Measurements from ENCODE around the gene RYR1. TPM values are rescaled to one million over a fixed set of nuclear protein-coding genes. Genes with fewer than 3 reads are reported as not detected.

RYR1 gene
- 1 to 10 TPM in 3 of 4 donors, under 1 TPM in 1; 0.82 to 1.6 (median 1.5) TPM for total RNA-seq

GRCh38 chr19:38433268-38433733, at the start of gene RYR1:
Gene RYR1, plus strand, starts transcription at chr19:38433691. Its CDS starts 139 bp downstream, at chr19:38433830.
- H3K4me1 ChIP-seq: peaks cover 0 to 8% (median 0%) of the 10 kb centered on the region in 3 donors
- ATAC-seq: peak; percentile 68
- H3K27ac ChIP-seq: no peak within 1 kb of the TSS
- peaks cover 73% of the 10 kb centered on the region for H3K27me3 ChIP-seq
- peak within 1 kb of the TSS in 1 of 2 donors; percentile 35 for H3K4me3 ChIP-seq
- WGBS, 2 donors (ENCODE audit: low coverage in 1 of 2): 0 to 34% methylated on average over 6 to 15 of the region's 20 CpGs
- no peak for TF ChIP-seq POLR2AphosphoS5 (IDR thresholded peaks at IDR 0.05)
- TF ChIP-seq POLR2A (IDR thresholded peaks at IDR 0.05): no peak
- TF ChIP-seq CTCF (IDR thresholded peaks at IDR 0.05): no peak
- TF ChIP-seq EP300 (IDR thresholded peaks at IDR 0.05): no peak
- H3K9me3 ChIP-seq: no peaks in the 10 kb centered on the region
- H3K36me3 ChIP-seq: no peaks in the 10 kb centered on the region

- Histone ChIP-seq H3K36me3 (peaks cover 0 to 80% of the 10 kb centered on the region in 2 donors), H3K4me3 (no peak overlapping the region)
- 92% methylated on average over 2 of the region's 2 CpGs; no CpG with 5 or more reads in 1 of the 2 donors for whole genome bisulfite sequencing, 2 donors (ENCODE audit: low coverage in 1 of 2)
These were observed 49.7 kb upstream of the RYR1 start for GRCh38 chr19:38383743-38384142.

GRCh38 chr19:38384209-38385027, 49.1 kb upstream of the RYR1 start:
- H3K36me3 ChIP-seq: peaks cover 0 to 73% of the 10 kb centered on the region in 2 donors
- H3K9me3 ChIP-seq: no peaks in the 10 kb centered on the region

More at GRCh38 chr19:38383743-38384142, 49.7 kb upstream of the RYR1 start:
- Histone ChIP-seq H3K9me3 (no peaks in the 10 kb centered on the region), H3K27me3 (peaks cover 58% of the 10 kb centered on the region), H3K27ac (no peak overlapping the region), H3K4me1 (peaks cover 0 to 30% (median 19%) of the 10 kb centered on the region in 3 donors)
- no peak for TF ChIP-seq POLR2A (IDR thresholded peaks at IDR 0.05)
- TF ChIP-seq CTCF (IDR thresholded peaks at IDR 0.05): no peak
- TF ChIP-seq POLR2AphosphoS5 (IDR thresholded peaks at IDR 0.05): no peak
- no peak for TF ChIP-seq EP300 (IDR thresholded peaks at IDR 0.05)
- ATAC-seq: no peak

GRCh38 chr19:38385057-38385803, 48.3 kb upstream of the RYR1 start:
- no peak for TF ChIP-seq POLR2AphosphoS5 (IDR thresholded peaks at IDR 0.05)
- TF ChIP-seq CTCF (IDR thresholded peaks at IDR 0.05): no peak
- TF ChIP-seq EP300 (IDR thresholded peaks at IDR 0.05): no peak
- Histone ChIP-seq H3K27me3 (peaks cover 64% of the 10 kb centered on the region), H3K4me3 (no peak overlapping the region), H3K36me3 (peaks cover 0 to 65% of the 10 kb centered on the region in 2 donors), H3K27ac (no peak overlapping the region), H3K9me3 (no peaks in the 10 kb centered on the region), H3K4me1 (peaks cover 0 to 39% (median 29%) of the 10 kb centered on the region in 3 donors)
- ATAC-seq: no peak
- WGBS, 2 donors (ENCODE audit: low coverage in 1 of 2): 20 to 100% methylated on average over 1 to 2 of the region's 40 CpGs

More at GRCh38 chr19:38384209-38385027, 49.1 kb upstream of the RYR1 start:
- no peak for ATAC-seq
- Histone ChIP-seq H3K27ac (no peak overlapping the region), H3K4me3 (no peak overlapping the region), H3K4me1 (peaks cover 0 to 36% (median 26%) of the 10 kb centered on the region in 3 donors), H3K27me3 (peaks cover 64% of the 10 kb centered on the region)
- TF ChIP-seq POLR2AphosphoS5 (IDR thresholded peaks at IDR 0.05) (no peak), POLR2A (IDR thresholded peaks at IDR 0.05) (no peak)
- WGBS, 2 donors (ENCODE audit: low coverage in 1 of 2): no CpG with 5 or more reads among the region's 10 CpGs

GRCh38 chr19:38385804-38386257, 47.7 kb upstream of the RYR1 start:
- H3K36me3 ChIP-seq: peaks cover 0 to 59% of the 10 kb centered on the region in 2 donors

More at GRCh38 chr19:38385804-38386257, 47.7 kb upstream of the RYR1 start:
- Histone ChIP-seq H3K27ac (no peak overlapping the region), H3K9me3 (no peaks in the 10 kb centered on the region), H3K27me3 (peaks cover 64% of the 10 kb centered on the region), H3K4me3 (no peak overlapping the region), H3K4me1 (peaks cover 0 to 39% (median 29%) of the 10 kb centered on the region in 3 donors)
- TF ChIP-seq POLR2AphosphoS5 (IDR thresholded peaks at IDR 0.05) (no peak), EP300 (IDR thresholded peaks at IDR 0.05) (no peak)
- 50 to 68% methylated on average over 2 to 15 of the region's 40 CpGs for WGBS, 2 donors (ENCODE audit: low coverage in 1 of 2)
- ATAC-seq: no peak

All from gastroesophageal sphincter (tissue), 4 donors.